GM13977 (cell line): Measurements from ENCODE around the gene GRIP2.

Source experiments
- DNase-seq: peaks from one replicate; pipeline ENCODE4 v3.0.0; 2012; ENCODE audit warnings: low spot score
- CTCF ChIP-seq: IDR thresholded peaks from 2 replicates; pipeline ENCODE4 v1.5.1; 2012; ENCODE audit warnings: mild to moderate bottlenecking, control low read depth; ENCODE audit not compliant: insufficient read depth; ENCODE audit errors: extremely low read depth, missing control alignments
- in situ Hi-C: fragments of 300-500 bp; cut with MboI; formaldehyde crosslinking; loops from one replicate; pipeline ENCODE4 v1.12.0; 2022; ENCODE audit warnings: low sequenced_read_pairs, low pct_unique_long_range_greater_than_20kb, mixed read lengths, inconsistent platforms; ENCODE audit not compliant: unreplicated experiment

The GRIP2 gene

GRCh38 chr3:14479591-14479990 lies 60.6 kb downstream of the GRIP2 start:
- no peak for DNase-seq
- in situ Hi-C loops: no loop called here
- TF ChIP-seq CTCF: no peak

- DNase-seq: no peak
- in situ Hi-C loops: no loop called here
- TF ChIP-seq CTCF: no peak
Measured at GRCh38 chr3:14478956-14479550, 61.1 kb downstream of the GRIP2 start.

DNA sequence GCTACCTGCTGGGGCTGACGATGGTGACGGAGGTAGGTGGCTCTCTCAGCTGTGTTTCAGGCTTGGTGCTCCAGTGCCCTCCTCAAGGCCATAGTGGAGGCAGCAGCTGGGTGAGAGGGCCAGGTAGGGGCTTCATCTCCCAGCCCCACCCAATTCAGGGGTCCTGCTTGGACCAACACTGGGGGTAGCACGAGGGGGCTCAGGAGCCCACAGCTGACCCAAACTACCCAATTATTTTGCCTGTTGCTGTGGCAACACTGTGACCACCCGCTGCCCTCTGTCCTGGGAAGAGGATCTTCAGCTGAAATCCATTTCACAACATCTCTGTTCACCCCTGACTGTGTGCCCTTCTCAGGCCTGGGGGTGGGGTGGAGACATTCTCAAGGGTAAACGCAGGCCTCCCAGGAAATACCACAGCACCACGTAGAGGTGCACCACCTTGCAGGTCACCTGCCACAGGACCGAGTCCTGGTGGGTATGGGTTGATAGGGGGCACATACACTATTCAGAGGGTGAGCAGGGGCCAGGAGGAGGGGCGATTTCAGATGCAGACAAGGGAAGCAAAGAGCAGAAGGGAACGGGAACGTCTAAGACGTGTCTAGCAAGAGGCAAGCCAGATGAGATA lies 62.7 kb downstream of the GRIP2 start:
- in situ Hi-C loops: no loop called here
- no peak for TF ChIP-seq CTCF

DNA sequence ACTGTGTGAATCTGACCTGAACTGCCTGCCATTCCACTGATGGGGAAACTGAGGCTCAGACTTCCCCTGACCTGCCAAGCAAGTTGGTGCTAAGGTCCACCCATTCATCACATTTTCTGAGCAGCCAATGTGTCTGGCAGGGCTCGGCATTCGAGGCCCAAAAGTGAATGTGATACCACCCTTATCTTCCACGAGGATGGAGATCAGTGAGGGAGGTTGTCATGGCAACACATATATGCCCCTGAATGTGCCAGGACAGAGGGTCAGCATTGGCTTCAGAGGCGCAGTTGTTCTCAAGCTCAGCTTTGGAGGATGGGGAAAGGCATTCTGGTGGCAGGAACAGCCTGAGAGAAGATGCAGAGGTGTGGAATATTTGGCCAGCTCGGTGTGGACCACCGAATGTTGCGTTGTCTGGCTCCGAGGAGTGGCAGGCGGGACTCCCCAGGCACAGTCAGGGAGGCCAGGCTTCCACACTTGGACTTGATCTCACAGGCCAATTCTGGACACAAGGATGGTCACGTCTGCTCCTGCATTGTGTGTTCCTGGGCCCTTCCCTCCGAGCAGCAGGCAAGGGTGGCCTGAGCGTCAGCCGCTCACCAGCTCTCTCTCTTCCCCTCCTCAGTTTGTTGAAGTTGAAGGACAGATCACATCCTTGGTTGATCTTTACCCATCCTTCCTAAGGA lies 63.4 kb downstream of the GRIP2 start:
- in situ Hi-C loops: no loop called here
- TF ChIP-seq CTCF: no peak
- DNase-seq: no peak

More for the DNA sequence above, 62.7 kb downstream of the GRIP2 start:
- DNase-seq: no peak

GRCh38 chr3:14475621-14476020 lies 64.5 kb downstream of the GRIP2 start:
- DNase-seq: no peak
- no peak for TF ChIP-seq CTCF
- in situ Hi-C loops: no loop called here

GRCh38 chr3:14474363-14475081 lies 65.6 kb downstream of the GRIP2 start:
- in situ Hi-C loops: no loop called here
- TF ChIP-seq CTCF: no peak
- no peak for DNase-seq
